GM10248 (cell line): Measurements from ENCODE around the gene SPATA12.
A peak's percentile ranks its signal among the peaks of the same experiment; 100 is the strongest.

Source experiments
- CTCF ChIA-PET: fragments of 300-600 bp; sonication (Branson Sonifier 250); formaldehyde crosslinking; extraction: SDS; loops from one replicate; lab custom pipeline; 2021; ENCODE audit warnings: antibody characterized with exemption; lab: Yijun Ruan, JAX
- POLR2A ChIA-PET: fragments of 350-650 bp; sonication (Branson Sonifier 250); formaldehyde crosslinking; extraction: SDS; loops from one replicate; lab custom pipeline; 2020; ENCODE audit warnings: antibody characterized with exemption; lab: Yijun Ruan, JAX
- DNase-seq: peaks from one replicate; pipeline ENCODE4 v3.0.0; 2012; ENCODE audit errors: extremely low spot score
- TF ChIP-seq, protein P1 (sequence below): IDR thresholded peaks from 2 replicates; pipeline ENCODE4 v1.5.1; 2012; ENCODE audit warnings: mild to moderate bottlenecking, low read depth; ENCODE audit errors: extremely low read depth, missing control alignments, control extremely low read depth

Gene SPATA12

GRCh38 chr3:57077630-57078343 is 17.3 kb downstream of the SPATA12 start:
- POLR2A ChIA-PET = no interaction called here
- DNase-seq = no peak
- TF ChIP-seq, protein P1, sequence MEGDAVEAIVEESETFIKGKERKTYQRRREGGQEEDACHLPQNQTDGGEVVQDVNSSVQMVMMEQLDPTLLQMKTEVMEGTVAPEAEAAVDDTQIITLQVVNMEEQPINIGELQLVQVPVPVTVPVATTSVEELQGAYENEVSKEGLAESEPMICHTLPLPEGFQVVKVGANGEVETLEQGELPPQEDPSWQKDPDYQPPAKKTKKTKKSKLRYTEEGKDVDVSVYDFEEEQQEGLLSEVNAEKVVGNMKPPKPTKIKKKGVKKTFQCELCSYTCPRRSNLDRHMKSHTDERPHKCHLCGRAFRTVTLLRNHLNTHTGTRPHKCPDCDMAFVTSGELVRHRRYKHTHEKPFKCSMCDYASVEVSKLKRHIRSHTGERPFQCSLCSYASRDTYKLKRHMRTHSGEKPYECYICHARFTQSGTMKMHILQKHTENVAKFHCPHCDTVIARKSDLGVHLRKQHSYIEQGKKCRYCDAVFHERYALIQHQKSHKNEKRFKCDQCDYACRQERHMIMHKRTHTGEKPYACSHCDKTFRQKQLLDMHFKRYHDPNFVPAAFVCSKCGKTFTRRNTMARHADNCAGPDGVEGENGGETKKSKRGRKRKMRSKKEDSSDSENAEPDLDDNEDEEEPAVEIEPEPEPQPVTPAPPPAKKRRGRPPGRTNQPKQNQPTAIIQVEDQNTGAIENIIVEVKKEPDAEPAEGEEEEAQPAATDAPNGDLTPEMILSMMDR = no peak
- CTCF ChIA-PET = interaction anchor here (0.7 to 2.5 kb wide), 10 partner anchors 8 to 89 kb away, joined by 3 to 7 read pairs (median 4); partner anchors contain the start of gene SPATA12

DNA sequence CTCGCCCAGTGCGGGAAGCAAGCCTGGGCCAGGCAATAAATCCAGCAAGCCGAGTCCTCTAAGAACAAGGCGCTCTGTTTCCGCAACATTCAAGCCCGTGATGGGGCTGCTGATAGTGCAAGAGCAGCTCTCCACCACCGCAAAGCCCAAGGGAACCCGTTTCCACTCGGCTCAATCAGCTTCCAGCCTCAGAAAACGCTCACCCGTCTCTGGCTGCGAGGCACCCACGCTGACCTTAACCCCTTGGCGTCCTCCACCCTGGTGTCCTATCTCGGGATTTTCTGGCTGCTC is 17.8 kb downstream of the SPATA12 start:
- ChIA-PET CTCF (interaction anchor here (0.7 to 2.5 kb wide), 7 partner anchors 9 to 89 kb away, joined by 3 to 7 read pairs (median 5); no protein-coding TSS in a partner anchor), POLR2A (no interaction called here)
- DNase-seq = peak; percentile 35
- TF ChIP-seq, protein P1 = no peak

- peak; percentile 70 for DNase-seq
- ChIA-PET CTCF (interaction anchor here (1.2 to 2.5 kb wide), 4 partner anchors 10 to 90 kb away, joined by 5 to 7 read pairs (median 6); no protein-coding TSS in a partner anchor), POLR2A (no interaction called here)
- TF ChIP-seq, protein P1 = peak; percentile 50
These were observed 18.4 kb downstream of the SPATA12 start for GRCh38 chr3:57078635-57079473.

DNA sequence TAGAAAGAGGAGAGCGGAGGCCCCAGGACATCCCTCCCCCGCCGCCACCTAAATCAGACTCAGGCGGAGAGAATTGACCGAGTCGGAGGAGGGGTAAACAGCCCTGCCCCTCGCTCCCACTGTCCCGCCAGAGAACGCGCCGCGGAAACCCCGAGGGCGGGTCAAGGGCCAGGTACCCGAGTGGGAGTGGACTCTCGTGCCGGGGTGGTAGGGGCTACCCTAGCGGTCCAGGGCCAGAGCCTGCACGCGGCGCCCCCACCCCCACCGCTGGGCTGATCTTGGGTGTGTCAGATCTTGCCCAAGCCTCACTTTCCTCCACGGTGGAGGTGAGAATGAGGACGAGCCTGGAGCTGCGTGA is 19.0 kb downstream of the SPATA12 start:
- TF ChIP-seq, protein P1 = no peak
- ChIA-PET POLR2A (no interaction called here), CTCF (interaction anchor here (1.2 to 2.1 kb wide), 2 partner anchors 20 to 33 kb away, joined by 4 to 7 read pairs; no protein-coding TSS in a partner anchor)
- DNase-seq = no peak

GRCh38 chr3:57080171-57080570 is 19.7 kb downstream of the SPATA12 start:
- CTCF ChIA-PET = interaction anchor here (0.9 to 1.6 kb wide), 4 partner anchors 14 to 92 kb away, joined by 3 to 6 read pairs (median 4); no protein-coding TSS in a partner anchor
- TF ChIP-seq, protein P1 = no peak
- POLR2A ChIA-PET = no interaction called here

GRCh38 chr3:57081173-57081572 is 20.7 kb downstream of the SPATA12 start:
- no peak for DNase-seq
- TF ChIP-seq, protein P1 = no peak
- ChIA-PET CTCF (interaction anchor here (0.7 to 1.6 kb wide), 4 partner anchors 13 to 93 kb away, joined by 3 to 6 read pairs (median 4); no protein-coding TSS in a partner anchor), POLR2A (no interaction called here)

More at GRCh38 chr3:57080171-57080570, 19.7 kb downstream of the SPATA12 start:
- no peak for DNase-seq
